Esophagus muscularis mucosa (tissue), 4 donors: ENCODE results near the gene MYMX. TPM values are rescaled to one million over a fixed set of nuclear protein-coding genes. Genes with fewer than 3 reads are reported as not detected.
A peak's percentile ranks its signal among the peaks of the same experiment; 100 is the strongest.

ENCODE experiments used
- DNase-seq: peaks from one replicate; pipeline ENCODE4 v3.0.0-alpha.2; 2017; ENCODE audit errors: extremely low spot score
- H3K27ac ChIP-seq, 4 donors: fragments of 200-600 bp; sonication (generic); replicated peaks in 1 of 4; 1 replicate in 3 of 4; 2 replicates in 1 of 4; pipeline ENCODE4 v1.5.1; 2016 to 2019; ENCODE audit warnings: mild to moderate bottlenecking in 1 of 4
- H3K27me3 ChIP-seq, 4 donors: fragments of 200-600 bp; sonication (generic); one replicate each; pipeline versions ENCODE4 v1.5.1 to v1.6.0; 2016 to 2019
- H3K36me3 ChIP-seq, 4 donors: fragments of 200-600 bp; sonication (generic); one replicate each; pipeline ENCODE4 v1.5.1; 2016 to 2019
- H3K4me1 ChIP-seq, 4 donors: fragments of 200-600 bp; sonication (generic); one replicate each; pipeline ENCODE4 v1.5.1; 2016 to 2019
- H3K4me3 ChIP-seq, 4 donors: fragments of 200-600 bp; sonication (generic); 1 replicate in 2 of 4; 2 replicates in 2 of 4; pipeline ENCODE4 v1.5.1; 2016 to 2019; ENCODE audit warnings: mild to moderate bottlenecking in 4 of 4, moderate library complexity in 1 of 4
- H3K9me3 ChIP-seq, 4 donors: fragments of 200-600 bp; sonication (generic); 1 replicate in 3 of 4; 2 replicates in 1 of 4; pipeline ENCODE4 v1.5.1; 2016 to 2019
- EP300 ChIP-seq: sonication (generic); formaldehyde crosslinking; IDR thresholded peaks from one replicate; pipeline ENCODE4 v1.6.1; 2017; ENCODE audit warnings: antibody characterized with exemption
- POLR2A ChIP-seq: fragments of 450-650 bp; IDR thresholded peaks from one replicate; pipeline ENCODE4 v1.6.1; 2017; ENCODE audit warnings: antibody characterized with exemption, moderate library complexity, mild to moderate bottlenecking, low read depth
- POLR2AphosphoS5 ChIP-seq, 2 donors: sonication (generic); formaldehyde crosslinking; IDR thresholded peaks; one replicate each; pipeline ENCODE4 v1.6.1; 2017; ENCODE audit warnings: antibody characterized with exemption in 2 of 2
- WGBS: methylation state at CpG from one replicate; pipeline ENCODE4 v1.1.5; 2018; 5-methylcytosine and 5-hydroxymethylcytosine counted together
- intact Hi-C: fragments of 100-400 bp; cut with DNase I; formaldehyde crosslinking; loops from one replicate; pipeline ENCODE4 v1.15.1; 2023
- total RNA-seq, 4 donors: library from RNA; depleted of rRNA; stranded (reverse); fragments of >200 nt; gene quantifications; one replicate each; pipeline versions ENCODE4 v1.1.0 to v1.2.1, GENCODE V29; 2016
- TF ChIP-seq, protein P1 (sequence below), 3 experiments: fragments of 200-600 bp in 2 of 3; fragments of 450-650 bp in 1 of 3; sonication (generic) in 2 of 3; IDR thresholded peaks; one replicate each; pipeline ENCODE4 v1.5.1; 2017 to 2019; ENCODE audit warnings: antibody characterized with exemption in 3 of 3, mild to moderate bottlenecking in 2 of 3, moderate library complexity in 1 of 3

Gene MYMX
- total RNA-seq, 4 donors from 2014 or later, result not detected

DNA sequence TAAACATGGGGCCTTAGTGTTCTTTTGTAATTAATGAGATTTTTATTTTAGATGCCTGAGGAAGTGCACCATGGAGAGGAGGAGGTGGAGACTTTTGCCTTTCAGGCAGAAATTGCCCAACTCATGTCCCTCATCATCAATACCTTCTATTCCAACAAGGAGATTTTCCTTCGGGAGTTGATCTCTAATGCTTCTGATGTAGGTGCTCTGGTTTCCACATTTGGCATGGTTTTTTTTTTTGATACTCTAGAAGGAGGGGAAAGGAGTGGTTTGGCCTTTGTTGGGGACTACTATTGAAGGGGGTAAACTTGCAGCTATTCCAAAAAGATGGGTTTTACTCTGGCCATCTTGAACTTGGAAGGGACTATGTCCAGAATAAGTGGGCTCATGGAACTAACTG lies 31.9 kb downstream of the MYMX start:
- Histone ChIP-seq H3K27ac (peak overlapping the region; percentile 95 to 99 (median 98)), H3K4me1 (peaks cover 27 to 62% (median 55%) of the 10 kb centered on the region in 4 donors), H3K27me3 (no peaks in the 10 kb centered on the region), H3K4me3 (peak overlapping the region; percentile 73 to 100 (median 94)), H3K36me3 (peaks cover 48 to 54% (median 52%) of the 10 kb centered on the region in 4 donors), H3K9me3 (no peaks in the 10 kb centered on the region)
- intact Hi-C loops, result no loop called here
- DNase-seq, result no peak
- no peak for TF ChIP-seq POLR2AphosphoS5 (IDR thresholded peaks at IDR 0.05)
- 58% methylated on average over 1 of the region's 1 CpG for WGBS

DNA sequence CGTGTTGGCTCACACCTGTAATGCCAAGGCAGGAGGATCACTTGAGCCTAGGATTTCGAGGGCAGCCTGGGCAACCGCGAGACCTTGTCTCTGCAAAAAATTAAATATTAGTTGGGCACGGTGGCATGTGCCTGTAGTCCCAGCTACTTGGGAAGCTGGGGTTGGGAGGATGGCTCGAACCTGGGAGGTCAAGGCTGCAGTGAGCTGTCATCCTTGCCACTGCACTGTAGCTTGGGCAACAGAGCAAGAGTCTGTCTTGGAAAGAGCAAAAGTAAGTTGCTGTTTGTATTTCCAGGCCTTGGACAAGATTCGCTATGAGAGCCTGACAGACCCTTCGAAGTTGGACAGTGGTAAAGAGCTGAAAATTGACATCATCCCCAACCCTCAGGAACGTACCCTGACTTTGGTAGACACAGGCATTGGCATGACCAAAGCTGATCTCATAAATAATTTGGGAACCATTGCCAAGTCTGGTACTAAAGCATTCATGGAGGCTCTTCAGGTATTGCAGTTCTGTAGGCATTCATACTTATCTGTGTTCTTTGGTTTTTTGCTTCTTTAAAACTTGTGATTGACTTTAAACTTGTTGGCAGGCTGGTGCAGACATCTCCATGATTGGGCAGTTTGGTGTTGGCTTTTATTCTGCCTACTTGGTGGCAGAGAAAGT lies 32.5 kb downstream of the MYMX start:
- peaks cover 54 to 61% (median 58%) of the 10 kb centered on the region in 4 donors for H3K36me3 ChIP-seq
- peak overlapping the region in 3 of 4 donors; percentile 95 to 99 (median 98) for H3K27ac ChIP-seq
- H3K9me3 ChIP-seq, result no peaks in the 10 kb centered on the region
- 79% methylated on average over 9 of the region's 9 CpGs for WGBS
- intact Hi-C loops, result no loop called here
- DNase-seq, result no peak
- H3K27me3 ChIP-seq, result no peaks in the 10 kb centered on the region
- H3K4me3 ChIP-seq, result peak overlapping the region in 3 of 4 donors; percentile 73 to 100 (median 95)
- TF ChIP-seq EP300, result no peak
- TF ChIP-seq POLR2AphosphoS5 (IDR thresholded peaks at IDR 0.05), result peak in 1 of 2 donors; percentile 8
- peaks cover 30 to 65% (median 60%) of the 10 kb centered on the region in 4 donors for H3K4me1 ChIP-seq

DNA sequence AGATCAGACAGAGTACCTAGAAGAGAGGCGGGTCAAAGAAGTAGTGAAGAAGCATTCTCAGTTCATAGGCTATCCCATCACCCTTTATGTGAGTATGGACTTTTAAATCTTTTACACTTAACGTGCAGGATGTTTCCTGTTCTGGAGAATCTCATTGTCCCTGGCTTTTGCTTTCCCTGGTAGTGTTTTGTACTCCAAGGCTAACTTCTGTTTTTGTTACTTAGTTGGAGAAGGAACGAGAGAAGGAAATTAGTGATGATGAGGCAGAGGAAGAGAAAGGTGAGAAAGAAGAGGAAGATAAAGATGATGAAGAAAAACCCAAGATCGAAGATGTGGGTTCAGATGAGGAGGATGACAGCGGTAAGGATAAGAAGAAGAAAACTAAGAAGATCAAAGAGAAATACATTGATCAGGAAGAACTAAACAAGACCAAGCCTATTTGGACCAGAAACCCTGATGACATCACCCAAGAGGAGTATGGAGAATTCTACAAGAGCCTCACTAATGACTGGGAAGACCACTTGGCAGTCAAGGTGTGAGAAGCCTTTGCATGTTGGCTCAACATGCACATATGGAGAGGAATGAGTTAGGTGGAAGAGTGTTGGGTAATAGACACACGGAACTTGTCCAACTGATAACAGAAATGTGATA lies 33.5 kb downstream of the MYMX start:
- 70% methylated on average over 6 of the region's 6 CpGs for WGBS
- Histone ChIP-seq H3K4me1 (peaks cover 30 to 72% (median 68%) of the 10 kb centered on the region in 4 donors), H3K27ac (peak overlapping the region in 1 of 4 donors; percentile 15), H3K4me3 (no peak overlapping the region), H3K36me3 (peaks cover 63 to 70% (median 68%) of the 10 kb centered on the region in 4 donors), H3K27me3 (no peaks in the 10 kb centered on the region), H3K9me3 (no peaks in the 10 kb centered on the region)
- intact Hi-C loops, result no loop called here
- no peak for DNase-seq
- TF ChIP-seq EP300 (no peak), POLR2AphosphoS5 (IDR thresholded peaks at IDR 0.05) (no peak), POLR2A (no peak)
- TF ChIP-seq, protein P1, sequence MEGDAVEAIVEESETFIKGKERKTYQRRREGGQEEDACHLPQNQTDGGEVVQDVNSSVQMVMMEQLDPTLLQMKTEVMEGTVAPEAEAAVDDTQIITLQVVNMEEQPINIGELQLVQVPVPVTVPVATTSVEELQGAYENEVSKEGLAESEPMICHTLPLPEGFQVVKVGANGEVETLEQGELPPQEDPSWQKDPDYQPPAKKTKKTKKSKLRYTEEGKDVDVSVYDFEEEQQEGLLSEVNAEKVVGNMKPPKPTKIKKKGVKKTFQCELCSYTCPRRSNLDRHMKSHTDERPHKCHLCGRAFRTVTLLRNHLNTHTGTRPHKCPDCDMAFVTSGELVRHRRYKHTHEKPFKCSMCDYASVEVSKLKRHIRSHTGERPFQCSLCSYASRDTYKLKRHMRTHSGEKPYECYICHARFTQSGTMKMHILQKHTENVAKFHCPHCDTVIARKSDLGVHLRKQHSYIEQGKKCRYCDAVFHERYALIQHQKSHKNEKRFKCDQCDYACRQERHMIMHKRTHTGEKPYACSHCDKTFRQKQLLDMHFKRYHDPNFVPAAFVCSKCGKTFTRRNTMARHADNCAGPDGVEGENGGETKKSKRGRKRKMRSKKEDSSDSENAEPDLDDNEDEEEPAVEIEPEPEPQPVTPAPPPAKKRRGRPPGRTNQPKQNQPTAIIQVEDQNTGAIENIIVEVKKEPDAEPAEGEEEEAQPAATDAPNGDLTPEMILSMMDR (IDR thresholded peaks at IDR 0.05), result no peak

DNA sequence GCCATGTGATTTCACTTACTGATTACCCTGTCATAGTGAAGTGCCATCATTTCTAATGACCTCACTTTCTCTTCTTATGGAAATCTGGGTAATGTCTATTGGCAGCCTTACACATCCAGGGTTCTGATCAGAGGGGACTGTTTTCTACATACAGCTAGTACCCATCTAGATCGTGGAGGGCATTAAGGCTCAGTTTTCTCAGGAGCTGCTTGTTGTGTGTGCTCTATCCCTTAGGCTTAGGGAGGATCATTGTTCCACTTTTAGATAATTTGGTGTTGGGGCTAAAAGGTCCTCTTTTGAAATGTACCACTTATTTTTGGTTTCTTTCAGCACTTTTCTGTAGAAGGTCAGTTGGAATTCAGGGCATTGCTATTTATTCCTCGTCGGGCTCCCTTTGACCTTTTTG lies 34.0 kb downstream of the MYMX start:
- Histone ChIP-seq H3K36me3 (peaks cover 63 to 76% (median 73%) of the 10 kb centered on the region in 4 donors), H3K27me3 (no peaks in the 10 kb centered on the region), H3K27ac (peak overlapping the region in 1 of 4 donors; percentile 15), H3K4me1 (peaks cover 31 to 69% (median 66%) of the 10 kb centered on the region in 4 donors), H3K9me3 (no peaks in the 10 kb centered on the region), H3K4me3 (no peak overlapping the region)
- intact Hi-C loops, result no loop called here
- no peak for DNase-seq
- TF ChIP-seq, protein P1 (IDR thresholded peaks at IDR 0.05), result no peak
- no peak for TF ChIP-seq EP300
- TF ChIP-seq POLR2A, result no peak
- TF ChIP-seq POLR2AphosphoS5 (IDR thresholded peaks at IDR 0.05), result no peak
- WGBS, result 66% methylated on average over 3 of the region's 3 CpGs

DNA sequence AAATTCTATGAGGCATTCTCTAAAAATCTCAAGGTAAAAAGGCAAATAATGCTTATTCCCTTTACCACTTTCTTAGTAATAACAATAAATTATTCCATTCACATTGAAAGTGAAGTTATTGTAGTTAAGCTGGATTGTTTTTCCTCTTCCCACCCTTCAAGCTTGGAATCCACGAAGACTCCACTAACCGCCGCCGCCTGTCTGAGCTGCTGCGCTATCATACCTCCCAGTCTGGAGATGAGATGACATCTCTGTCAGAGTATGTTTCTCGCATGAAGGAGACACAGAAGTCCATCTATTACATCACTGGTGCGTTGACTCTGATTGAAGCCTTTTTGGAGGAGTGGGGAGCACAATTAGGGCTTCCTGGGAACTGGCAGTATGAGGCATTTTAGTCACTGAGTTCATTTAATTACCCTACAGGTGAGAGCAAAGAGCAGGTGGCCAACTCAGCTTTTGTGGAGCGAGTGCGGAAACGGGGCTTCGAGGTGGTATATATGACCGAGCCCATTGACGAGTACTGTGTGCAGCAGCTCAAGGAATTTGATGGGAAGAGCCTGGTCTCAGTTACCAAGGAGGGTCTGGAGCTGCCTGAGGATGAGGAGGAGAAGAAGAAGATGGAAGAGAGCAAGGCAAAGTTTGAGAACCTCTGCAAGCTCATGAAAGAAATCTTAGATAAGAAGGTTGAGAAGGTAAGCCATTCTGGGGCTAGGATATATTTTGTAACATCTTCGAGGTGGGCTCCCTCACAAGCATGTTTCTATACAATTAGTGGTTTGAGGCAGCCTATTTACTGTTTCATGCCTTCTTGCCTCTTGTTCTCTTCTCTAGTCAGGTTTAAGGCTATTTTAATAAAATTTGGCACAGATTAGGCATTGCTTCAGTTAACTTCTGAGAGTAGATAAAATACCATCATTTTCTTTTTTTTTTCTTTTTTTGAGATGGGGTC lies 35.1 kb downstream of the MYMX start:
- Histone ChIP-seq H3K4me3 (no peak overlapping the region), H3K27me3 (no peaks in the 10 kb centered on the region), H3K36me3 (peaks cover 63 to 82% (median 75%) of the 10 kb centered on the region in 4 donors), H3K9me3 (no peaks in the 10 kb centered on the region), H3K27ac (no peak overlapping the region), H3K4me1 (peaks cover 37 to 78% (median 74%) of the 10 kb centered on the region in 4 donors)
- TF ChIP-seq, protein P1 (IDR thresholded peaks at IDR 0.05), result no peak
- no peak for TF ChIP-seq POLR2AphosphoS5 (IDR thresholded peaks at IDR 0.05)
- DNase-seq, result no peak
- WGBS, result 90% methylated on average over 14 of the region's 14 CpGs
- intact Hi-C loops, result no loop called here
